ENCODE data around the gene SHISA7. TPM values are rescaled to one million over a fixed set of nuclear protein-coding genes. Genes with fewer than 3 reads are reported as not detected.

Gene SHISA7
- total and polyA plus RNA-seq, 4 donors, result 1.6 TPM; not detected in 3

DNA sequence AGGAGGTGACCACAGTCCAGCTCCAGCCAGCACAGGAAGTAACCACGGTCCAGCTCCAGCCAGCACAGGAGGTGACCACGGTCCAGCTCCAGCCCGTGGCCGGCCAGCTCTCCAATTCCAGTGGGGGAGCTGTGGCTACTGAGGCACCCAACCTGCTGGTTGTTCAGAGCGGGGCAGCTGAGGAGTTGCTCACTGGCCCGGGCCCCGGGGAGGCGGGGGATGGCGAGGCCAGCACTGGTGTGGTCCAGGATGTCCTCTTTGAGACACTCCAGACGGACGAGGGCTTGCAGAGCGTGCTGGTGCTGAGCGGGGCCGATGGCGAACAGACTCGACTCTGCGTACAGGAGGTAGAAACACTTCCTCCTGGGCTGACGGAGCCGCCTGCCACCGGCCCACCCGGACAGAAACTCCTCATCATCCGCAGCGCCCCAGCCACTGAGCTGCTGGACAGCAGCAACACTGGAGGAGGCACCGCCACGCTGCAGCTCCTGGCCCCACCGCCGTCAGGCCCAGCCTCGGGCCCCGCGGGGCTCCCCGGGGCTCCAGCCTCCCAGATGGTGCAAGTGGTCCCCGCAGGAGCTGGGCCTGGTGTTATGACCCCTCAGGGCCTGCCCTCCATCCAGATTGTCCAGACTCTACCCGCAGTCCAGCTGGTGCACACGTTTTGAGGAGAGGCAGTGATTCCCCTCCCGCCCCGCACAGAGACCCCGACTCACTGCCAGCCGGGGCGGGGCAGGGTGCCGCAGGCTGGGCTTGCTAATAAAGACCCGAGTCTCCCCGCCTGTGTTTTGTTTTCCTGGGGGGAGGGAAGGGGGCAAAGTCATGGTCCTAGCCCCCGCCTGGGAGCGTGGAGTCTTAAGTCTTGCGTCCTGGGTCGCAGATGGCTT, 40.8 kb upstream of the SHISA7 start:
- WGBS, result 84% methylated on average over 46 of the region's 46 CpGs
- Histone ChIP-seq H3K4me1 (ENCODE audit: control insufficient read depth in 4 of 4, insufficient read depth in 4 of 4, low read length in 3 of 4) (peaks cover 3 to 22% (median 10%) of the 10 kb centered on the region in 4 donors), H3K9ac (ENCODE audit: low read depth in 1 of 2, low read length in 2 of 2) (no peak overlapping the region)

GRCh38 chr19:55482967-55483705, 40.0 kb upstream of the SHISA7 start:
- no peak for DNase-seq (ENCODE audit: low spot score)
- peaks cover 0 to 11% (median 5%) of the 10 kb centered on the region in 4 donors for H3K36me3 ChIP-seq (ENCODE audit: control insufficient read depth in 4 of 4, insufficient read depth in 3 of 4, low read depth in 1 of 4, low read length in 3 of 4)
- WGBS, result 93% methylated on average over 47 of the region's 47 CpGs
- H3K4me3 ChIP-seq (ENCODE audit: low read depth in 1 of 3, low read length in 3 of 3), result no peak overlapping the region
- H3K4me1 ChIP-seq (ENCODE audit: control insufficient read depth in 4 of 4, insufficient read depth in 4 of 4, low read length in 3 of 4), result peaks cover 5 to 22% (median 10%) of the 10 kb centered on the region in 4 donors
- no peaks in the 10 kb centered on the region for H3K9me3 ChIP-seq (ENCODE audit: control insufficient read depth in 4 of 4, low read length in 3 of 4)
- H3K27me3 ChIP-seq (ENCODE audit: control insufficient read depth in 4 of 4, insufficient read depth in 4 of 4, low read length in 3 of 4), result no peaks in the 10 kb centered on the region
- no peak overlapping the region for H3K9ac ChIP-seq (ENCODE audit: low read depth in 1 of 2, low read length in 2 of 2)
- H3K27ac ChIP-seq (ENCODE audit: low read depth in 1 of 2, low read length in 2 of 2), result no peak overlapping the region
- TF ChIP-seq ZBTB33 (IDR thresholded peaks at IDR 0.05) (no peak), RAD21 (IDR thresholded peaks at IDR 0.05) (no peak), ATF3 (IDR thresholded peaks at IDR 0.05) (no peak), JUND (IDR thresholded peaks at IDR 0.05) (no peak), TAF1 (conservative IDR thresholded peaks at IDR 0.05) (no peak), FOXA2 (IDR thresholded peaks at IDR 0.05) (no peak), FOXA1 (IDR thresholded peaks at IDR 0.05) (no peak)

More for the DNA sequence above, 40.8 kb upstream of the SHISA7 start:
- Histone ChIP-seq H3K9me3 (ENCODE audit: control insufficient read depth in 4 of 4, low read length in 3 of 4) (no peaks in the 10 kb centered on the region), H3K36me3 (ENCODE audit: control insufficient read depth in 4 of 4, insufficient read depth in 3 of 4, low read depth in 1 of 4, low read length in 3 of 4) (peaks cover 0 to 11% (median 5%) of the 10 kb centered on the region in 4 donors), H3K4me3 (ENCODE audit: low read depth in 1 of 3, low read length in 3 of 3) (no peak overlapping the region), H3K27me3 (ENCODE audit: control insufficient read depth in 4 of 4, insufficient read depth in 4 of 4, low read length in 3 of 4) (no peaks in the 10 kb centered on the region), H3K27ac (ENCODE audit: low read depth in 1 of 2, low read length in 2 of 2) (peak overlapping the region in 1 of 2 donors; percentile 41)
- TF ChIP-seq JUND (IDR thresholded peaks at IDR 0.05), result no peak
- no peak for TF ChIP-seq RAD21 (IDR thresholded peaks at IDR 0.05)
- TF ChIP-seq, protein P1, sequence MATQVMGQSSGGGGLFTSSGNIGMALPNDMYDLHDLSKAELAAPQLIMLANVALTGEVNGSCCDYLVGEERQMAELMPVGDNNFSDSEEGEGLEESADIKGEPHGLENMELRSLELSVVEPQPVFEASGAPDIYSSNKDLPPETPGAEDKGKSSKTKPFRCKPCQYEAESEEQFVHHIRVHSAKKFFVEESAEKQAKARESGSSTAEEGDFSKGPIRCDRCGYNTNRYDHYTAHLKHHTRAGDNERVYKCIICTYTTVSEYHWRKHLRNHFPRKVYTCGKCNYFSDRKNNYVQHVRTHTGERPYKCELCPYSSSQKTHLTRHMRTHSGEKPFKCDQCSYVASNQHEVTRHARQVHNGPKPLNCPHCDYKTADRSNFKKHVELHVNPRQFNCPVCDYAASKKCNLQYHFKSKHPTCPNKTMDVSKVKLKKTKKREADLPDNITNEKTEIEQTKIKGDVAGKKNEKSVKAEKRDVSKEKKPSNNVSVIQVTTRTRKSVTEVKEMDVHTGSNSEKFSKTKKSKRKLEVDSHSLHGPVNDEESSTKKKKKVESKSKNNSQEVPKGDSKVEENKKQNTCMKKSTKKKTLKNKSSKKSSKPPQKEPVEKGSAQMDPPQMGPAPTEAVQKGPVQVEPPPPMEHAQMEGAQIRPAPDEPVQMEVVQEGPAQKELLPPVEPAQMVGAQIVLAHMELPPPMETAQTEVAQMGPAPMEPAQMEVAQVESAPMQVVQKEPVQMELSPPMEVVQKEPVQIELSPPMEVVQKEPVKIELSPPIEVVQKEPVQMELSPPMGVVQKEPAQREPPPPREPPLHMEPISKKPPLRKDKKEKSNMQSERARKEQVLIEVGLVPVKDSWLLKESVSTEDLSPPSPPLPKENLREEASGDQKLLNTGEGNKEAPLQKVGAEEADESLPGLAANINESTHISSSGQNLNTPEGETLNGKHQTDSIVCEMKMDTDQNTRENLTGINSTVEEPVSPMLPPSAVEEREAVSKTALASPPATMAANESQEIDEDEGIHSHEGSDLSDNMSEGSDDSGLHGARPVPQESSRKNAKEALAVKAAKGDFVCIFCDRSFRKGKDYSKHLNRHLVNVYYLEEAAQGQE (IDR thresholded peaks at IDR 0.05), result no peak
- TF ChIP-seq ZBTB33 (IDR thresholded peaks at IDR 0.05), result no peak
- no peak for TF ChIP-seq FOXA2 (IDR thresholded peaks at IDR 0.05)
- TF ChIP-seq ATF3 (IDR thresholded peaks at IDR 0.05), result no peak
- no peak for TF ChIP-seq EGR1 (IDR thresholded peaks at IDR 0.05; ENCODE audit: low read depth in 2 of 2)
- TF ChIP-seq, protein P2, sequence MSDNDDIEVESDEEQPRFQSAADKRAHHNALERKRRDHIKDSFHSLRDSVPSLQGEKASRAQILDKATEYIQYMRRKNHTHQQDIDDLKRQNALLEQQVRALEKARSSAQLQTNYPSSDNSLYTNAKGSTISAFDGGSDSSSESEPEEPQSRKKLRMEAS (IDR thresholded peaks at IDR 0.05), result no peak
- no peak for TF ChIP-seq YY1 (IDR thresholded peaks at IDR 0.05)
- DNase-seq (ENCODE audit: low spot score), result no peak
